H1 (cell line): ENCODE results near the gene TGFBI. TPM values are rescaled to one million over a fixed set of nuclear protein-coding genes. Genes with fewer than 3 reads are reported as not detected.

Source experiments
- JUND ChIP-seq: IDR thresholded peaks from 2 replicates; pipeline ENCODE4 v1.6.1; 2011; ENCODE audit warnings: mild to moderate bottlenecking, improper control_type of control experiment, low read length
- TBP ChIP-seq: IDR thresholded peaks from 2 replicates; pipeline ENCODE4 v1.6.1; 2011; ENCODE audit warnings: low read depth, low read length, improper control_type of control experiment
- polyA plus RNA-seq, 7 experiments: library from polyadenylated mRNA; depleted of rRNA in 3 of 7; stranded (reverse) in 5 of 7; unstranded in 2 of 7; fragments of >200 nt in 5 of 7; fragments of 200-250 nt in 2 of 7; gene quantifications; 1 replicate in 5 of 7; 2 replicates in 1 of 7; 4 replicates in 1 of 7; pipeline versions ENCODE4 v1.2.1 to v1.2.3, GENCODE V29; 2011 to 2013; ENCODE audit warnings: missing spikeins in 2 of 7, mixed read lengths in 2 of 7
- total RNA-seq: library from RNA; stranded (reverse); fragmentation: NEBNext Ultra II Directional; extraction: Animal tissue kit (Norgen Biotek cat#: 25700); gene quantifications from 2 replicates; pipeline ENCODE4 v1.2.1, GENCODE V29; 2021
- TF ChIP-seq, protein P1 (sequence below): IDR thresholded peaks from 2 replicates; pipeline ENCODE4 v1.6.1; 2012; ENCODE audit warnings: inconsistent platforms

Gene TGFBI
- total and polyA plus RNA-seq, 2 of the 8 experiments (the other 6 are each of a cell fraction or from before 2014, with no cell fraction given) = 6.0 to 8.5 TPM

GRCh38 chr5:136062366-136063274 is 33.8 kb downstream of the TGFBI start (continued):
- TF ChIP-seq JUND = no peak
- TF ChIP-seq, protein P1, sequence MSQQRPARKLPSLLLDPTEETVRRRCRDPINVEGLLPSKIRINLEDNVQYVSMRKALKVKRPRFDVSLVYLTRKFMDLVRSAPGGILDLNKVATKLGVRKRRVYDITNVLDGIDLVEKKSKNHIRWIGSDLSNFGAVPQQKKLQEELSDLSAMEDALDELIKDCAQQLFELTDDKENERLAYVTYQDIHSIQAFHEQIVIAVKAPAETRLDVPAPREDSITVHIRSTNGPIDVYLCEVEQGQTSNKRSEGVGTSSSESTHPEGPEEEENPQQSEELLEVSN = no peak
- TF ChIP-seq TBP = no peak
